ENCODE measurements around the gene UBA6. TPM values are rescaled to one million over a fixed set of nuclear protein-coding genes. Genes with fewer than 3 reads are reported as not detected.

UBA6 gene
- total and polyA plus RNA-seq, 8 donors: 4.1 to 26.5 (median 14.4) TPM

- intact Hi-C loops (cut with DNase I): no loop called here
- no peak for TF ChIP-seq CTCF (IDR thresholded peaks at IDR 0.05)
- H3K9me3 ChIP-seq: no peaks in the 10 kb centered on the region
- peaks cover 0 to 9% (median 0%) of the 10 kb centered on the region in 3 donors for H3K36me3 ChIP-seq
- ATAC-seq: no peak
- no peak for FAIRE-seq
- no peak overlapping the region for H3K4me3 ChIP-seq
- WGBS, 2 donors: 95 to 98% methylated on average over 2 of the region's 2 CpGs
- no peaks in the 10 kb centered on the region for H3K27me3 ChIP-seq
- no peak for DNase-seq
- no peak overlapping the region for H3K27ac ChIP-seq
- peaks cover 0 to 3% (median 0%) of the 10 kb centered on the region in 3 donors for H3K4me1 ChIP-seq
These were observed 65.6 kb downstream of the UBA6 start for GRCh38 chr4:67635331-67635730.

- WGBS, 2 donors: 84 to 85% methylated on average over 2 of the region's 2 CpGs
- H3K4me1 ChIP-seq: no peaks in the 10 kb centered on the region
- no peaks in the 10 kb centered on the region for H3K27me3 ChIP-seq
- ATAC-seq (no peak), FAIRE-seq (no peak), DNase-seq (no peak)
- H3K36me3 ChIP-seq: peaks cover 0 to 10% (median 0%) of the 10 kb centered on the region in 3 donors
- no peaks in the 10 kb centered on the region for H3K9me3 ChIP-seq
- intact Hi-C loops (cut with DNase I): no loop called here
- no peak overlapping the region for H3K4me3 ChIP-seq
- no peak for TF ChIP-seq CTCF (IDR thresholded peaks at IDR 0.05)
- H3K27ac ChIP-seq: no peak overlapping the region
These were observed 66.2 kb downstream of the UBA6 start for GRCh38 chr4:67634741-67635140.

GRCh38 chr4:67632492-67632891 is 68.5 kb downstream of the UBA6 start:
- no peaks in the 10 kb centered on the region for H3K27me3 ChIP-seq
- no peak overlapping the region for H3K4me3 ChIP-seq
- no peak for TF ChIP-seq CTCF (IDR thresholded peaks at IDR 0.05)
- ATAC-seq: no peak
- DNase-seq: no peak
- H3K36me3 ChIP-seq: peaks cover 0 to 10% (median 0%) of the 10 kb centered on the region in 3 donors
- no peak overlapping the region for H3K27ac ChIP-seq
- H3K9me3 ChIP-seq: no peaks in the 10 kb centered on the region
- no peak for FAIRE-seq
- intact Hi-C loops (cut with DNase I): no loop called here
- H3K4me1 ChIP-seq: no peaks in the 10 kb centered on the region
- 76 to 90% methylated on average over 3 of the region's 3 CpGs for WGBS, 2 donors

- ATAC-seq: no peak
These were observed 76.0 kb downstream of the UBA6 start for GRCh38 chr4:67624939-67625338.

More at GRCh38 chr4:67624939-67625338, 76.0 kb downstream of the UBA6 start:
- no peaks in the 10 kb centered on the region for H3K4me1 ChIP-seq
- DNase-seq (no peak), FAIRE-seq (no peak)
- H3K4me3 ChIP-seq: no peak overlapping the region
- H3K9me3 ChIP-seq: no peaks in the 10 kb centered on the region
- H3K27me3 ChIP-seq: no peaks in the 10 kb centered on the region
- H3K27ac ChIP-seq: no peak overlapping the region
- peaks cover 0 to 8% (median 0%) of the 10 kb centered on the region in 3 donors for H3K36me3 ChIP-seq
- no peak for TF ChIP-seq CTCF (IDR thresholded peaks at IDR 0.05)
- WGBS, 2 donors: 42 to 51% methylated on average over 3 of the region's 3 CpGs
- intact Hi-C loops (cut with DNase I): no loop called here
